8988T (cell line): ENCODE measurements around the gene HMGN2.
"Not testable (repeated sequence)": the region's sequence is repeated elsewhere in the genome, so short reads cannot be mapped to it uniquely, and the experiment has no call there.

Experiments used
- DNase-seq: peaks from one replicate; pipeline ENCODE4 v3.0.0; 2011

The HMGN2 gene

DNA sequence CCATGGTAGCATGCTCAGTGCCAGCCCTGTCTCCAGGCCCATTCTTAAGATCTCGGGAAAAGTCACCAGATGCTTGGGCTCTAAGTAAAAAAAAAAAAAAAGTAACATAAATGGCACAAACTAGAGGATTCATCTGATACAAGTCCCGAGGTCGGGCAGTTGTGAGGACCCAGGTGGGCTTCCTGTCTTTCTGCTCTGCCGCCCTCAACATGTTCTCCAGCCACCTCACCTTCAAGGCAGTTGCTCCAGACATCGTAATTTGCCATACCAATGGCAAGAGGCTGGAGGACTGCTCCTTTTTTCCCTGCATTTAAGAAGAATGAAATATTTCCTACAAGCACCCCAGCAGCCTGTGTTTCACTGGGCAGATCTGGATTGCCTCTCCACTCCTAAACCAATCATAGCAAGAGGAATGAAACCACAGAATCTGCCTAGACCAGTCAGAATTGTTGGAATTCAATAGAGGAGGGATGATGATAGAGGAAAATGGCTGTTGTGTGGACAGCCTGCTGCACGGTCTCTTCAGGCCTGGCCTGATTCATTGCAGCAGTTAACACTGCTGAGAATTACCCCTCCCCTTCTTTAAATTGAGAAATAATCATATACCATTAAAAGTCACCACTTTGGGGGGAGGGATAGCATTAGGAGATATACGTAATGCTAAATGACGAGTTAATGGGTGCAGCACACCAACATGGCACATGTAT lies 5.4 kb downstream of the HMGN2 start:
- no peak for DNase-seq

DNA sequence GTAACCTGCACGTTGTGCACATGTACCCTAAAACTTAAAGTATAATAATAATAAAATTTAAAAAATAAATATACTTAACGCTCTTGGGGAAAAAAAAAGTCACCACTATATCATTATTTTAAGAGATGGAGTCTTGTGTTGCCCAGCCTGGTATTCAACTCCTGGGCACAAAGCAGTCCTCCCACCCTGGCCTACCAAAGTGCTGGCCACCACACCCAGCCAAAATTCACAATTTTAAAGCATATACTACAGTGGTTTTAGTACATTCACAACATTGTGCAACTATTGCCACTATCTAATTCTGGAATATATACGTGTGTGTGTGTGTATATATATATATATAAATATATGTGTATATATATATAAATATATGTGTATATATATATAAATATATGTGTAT lies 5.9 kb downstream of the HMGN2 start:
- DNase-seq, result no peak

DNA sequence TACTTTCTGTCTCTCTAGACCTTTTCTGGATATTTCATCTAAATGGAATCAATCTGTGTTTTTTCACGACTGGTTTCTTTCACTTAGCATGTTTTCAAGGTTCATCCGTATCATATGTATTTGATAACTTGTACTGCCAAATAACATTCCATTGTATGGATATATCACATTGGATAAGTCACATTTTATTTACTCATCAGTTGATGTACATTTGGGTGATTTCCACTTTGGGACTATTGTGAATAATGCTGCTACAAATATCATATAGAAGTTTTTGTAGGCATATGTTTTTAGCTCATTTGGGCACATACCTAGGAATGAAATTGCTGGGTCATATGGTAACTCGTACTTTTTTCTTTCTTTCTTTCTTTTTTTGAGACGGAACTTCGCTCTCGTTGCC lies 6.7 kb downstream of the HMGN2 start:
- DNase-seq, result no peak

DNA sequence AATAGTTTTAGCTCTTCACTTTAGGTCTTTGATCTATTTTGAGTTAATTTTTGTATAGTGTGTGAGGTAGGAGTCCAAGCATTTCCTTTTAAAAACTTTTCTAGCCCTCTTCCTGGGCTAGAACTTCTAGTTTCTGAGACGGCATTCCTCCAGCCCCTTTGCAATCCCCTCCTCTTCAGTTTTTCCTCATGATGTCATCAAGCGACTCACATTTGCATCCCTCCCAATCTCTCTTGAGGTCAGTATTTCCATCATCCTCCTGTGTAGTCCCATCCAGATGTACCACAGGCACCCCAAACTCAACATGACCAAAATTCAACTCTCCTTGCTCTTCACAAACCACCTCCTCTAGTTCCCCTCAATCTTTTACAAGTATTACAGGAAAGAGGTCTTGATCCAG lies 10.7 kb downstream of the HMGN2 start:
- DNase-seq, result no peak

DNA sequence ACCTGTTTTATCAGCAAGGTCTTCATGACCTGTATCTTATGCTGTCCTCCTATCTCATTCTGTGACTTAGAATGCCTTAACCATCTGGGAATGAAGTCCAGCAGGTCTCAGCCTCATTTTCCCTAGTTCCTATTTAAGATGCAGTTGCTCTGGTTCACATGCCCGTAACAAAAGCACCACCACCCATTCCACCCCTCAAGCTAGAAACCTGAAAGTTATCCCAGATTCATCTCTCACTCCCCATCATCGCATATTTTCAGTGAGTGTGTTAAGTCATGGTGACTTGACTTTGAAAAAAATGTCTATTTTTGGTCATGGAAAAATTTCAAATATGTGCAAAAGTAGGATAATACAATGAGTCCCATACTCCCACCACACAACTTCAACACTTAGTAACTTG lies 11.7 kb downstream of the HMGN2 start:
- DNase-seq, result no peak

DNA sequence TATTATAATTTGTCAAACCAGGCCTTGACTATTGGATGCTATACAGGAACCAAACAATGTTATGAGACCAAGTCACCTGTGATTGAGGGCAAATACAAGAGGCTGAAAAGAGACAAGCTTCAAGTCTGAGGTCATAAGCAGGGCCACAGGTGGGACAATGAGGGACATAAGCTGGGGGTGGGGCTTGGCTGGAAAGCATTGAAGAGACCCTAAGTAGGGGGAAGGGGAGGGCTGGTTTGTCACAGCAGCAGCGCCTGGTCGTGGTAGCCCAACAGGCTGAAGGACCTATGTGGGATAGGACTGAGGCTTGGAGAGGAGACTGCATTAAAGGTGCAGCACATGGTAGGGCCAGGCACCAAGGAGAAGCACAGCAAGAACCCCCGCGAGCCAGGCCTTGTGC lies 17.9 kb downstream of the HMGN2 start:
- no peak for DNase-seq

DNA sequence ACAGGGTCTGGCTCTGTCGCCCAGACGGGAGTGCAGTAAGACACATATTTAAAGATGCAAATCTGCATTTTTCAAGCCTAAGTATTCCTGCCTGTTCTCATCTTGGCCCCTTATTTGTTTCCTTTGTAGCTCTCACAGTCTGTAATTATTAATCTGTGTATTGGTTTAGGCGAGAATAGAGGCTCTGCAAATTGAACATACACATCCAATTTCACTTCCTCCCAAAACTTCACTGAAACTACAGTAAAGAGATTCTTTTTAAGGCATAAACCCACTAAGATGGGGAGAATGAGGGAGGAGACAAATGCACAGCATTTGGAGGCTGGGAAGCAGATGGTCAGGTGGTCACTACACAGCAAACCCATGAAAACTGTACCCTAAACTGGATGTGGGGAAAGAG lies 21.0 kb downstream of the HMGN2 start:
- DNase-seq, result no peak

DNA sequence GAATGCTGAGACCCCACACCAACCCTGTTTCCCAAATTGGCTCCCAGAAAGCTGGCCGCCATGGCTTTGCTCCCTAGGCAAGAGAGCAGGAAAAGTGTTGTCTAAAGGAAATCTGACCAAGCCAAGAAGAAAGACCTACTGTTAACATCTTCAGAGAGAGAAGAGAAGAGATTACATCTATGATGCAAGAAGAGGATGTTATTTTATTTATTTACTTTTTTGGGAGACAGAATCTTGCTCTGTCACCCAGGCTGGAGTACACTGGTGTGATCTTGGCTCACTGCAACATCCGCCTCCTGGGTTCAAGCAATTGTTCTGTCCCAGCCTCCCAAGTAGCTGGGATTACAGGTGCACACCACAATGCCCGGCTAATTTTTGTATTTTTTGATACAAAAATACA lies 21.7 kb downstream of the HMGN2 start:
- DNase-seq, result no peak

DNA sequence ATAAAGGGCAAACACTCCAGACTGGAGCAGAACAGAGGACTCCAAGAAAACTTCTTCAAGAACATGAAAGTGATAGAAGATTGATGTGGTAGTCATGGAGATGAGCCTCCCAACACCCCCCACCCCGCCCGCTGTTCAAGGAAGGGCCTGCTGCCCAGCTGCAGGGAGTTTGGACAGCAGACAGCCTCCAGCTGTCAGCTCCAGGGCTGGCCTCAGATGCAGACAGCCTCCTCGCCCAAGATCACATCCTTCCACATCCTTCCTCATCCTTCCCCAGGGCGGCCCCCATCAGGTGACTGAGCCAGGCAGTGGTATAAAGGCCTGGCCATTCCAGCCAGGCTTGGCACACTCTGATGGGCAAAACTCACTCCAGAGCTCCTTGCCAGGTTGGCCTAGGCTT lies 24.6 kb downstream of the HMGN2 start:
- no peak for DNase-seq

DNA sequence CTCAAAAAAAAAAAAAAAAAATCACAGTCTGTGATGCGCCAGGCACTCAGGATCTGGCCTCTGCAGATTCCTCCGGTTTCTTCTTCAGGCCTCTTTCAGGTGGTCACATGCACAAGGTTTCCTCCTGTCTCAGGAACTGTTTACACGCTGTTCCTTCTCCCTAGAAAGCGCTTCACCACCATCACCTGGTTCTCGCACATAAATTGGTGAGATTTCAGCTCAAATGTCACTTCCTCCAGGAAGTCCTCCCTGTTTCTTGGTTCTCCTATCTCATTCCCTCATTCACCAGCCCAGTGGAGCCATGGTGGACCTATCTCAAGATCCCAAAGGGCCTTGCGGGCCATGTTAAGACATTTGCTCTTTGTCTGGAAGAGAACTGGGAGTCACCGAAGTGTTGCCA lies 26.7 kb downstream of the HMGN2 start:
- no peak for DNase-seq

DNA sequence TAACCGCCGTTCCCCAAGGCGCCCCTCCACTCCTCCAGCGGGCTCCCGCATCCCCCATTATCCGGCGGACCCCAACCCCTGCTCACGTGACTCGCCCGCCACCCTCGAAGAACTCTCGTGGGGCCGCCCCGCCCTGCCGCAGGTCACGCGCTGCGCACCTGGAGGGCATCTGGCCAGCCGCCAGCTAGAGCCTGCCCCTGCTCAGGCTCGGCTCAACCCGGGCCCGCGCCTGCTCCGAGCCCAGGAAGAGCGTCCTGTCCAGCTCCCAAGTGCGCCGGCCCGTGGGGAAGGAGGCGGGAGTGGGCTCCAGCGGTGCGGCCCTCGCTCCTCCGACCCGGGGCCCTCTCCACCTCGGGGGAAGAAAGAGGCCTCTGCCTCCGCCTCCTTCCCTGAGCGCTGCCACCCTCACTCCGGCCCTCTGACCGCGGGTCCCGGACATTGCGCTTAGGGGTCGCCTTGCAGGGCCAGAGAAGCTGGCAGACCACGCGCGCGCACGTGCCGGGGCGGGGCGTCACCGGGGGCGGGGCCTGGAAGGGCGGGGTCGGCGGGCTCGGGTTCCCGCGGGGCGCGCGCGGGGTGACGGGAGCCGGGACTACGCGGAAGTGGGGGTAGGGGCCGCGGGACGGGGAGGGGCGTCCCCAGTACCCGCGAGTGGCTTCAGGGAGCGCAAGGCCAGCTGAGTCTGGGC lies 28.4 kb downstream of the HMGN2 start:
- peak; percentile 68 for DNase-seq

DNA sequence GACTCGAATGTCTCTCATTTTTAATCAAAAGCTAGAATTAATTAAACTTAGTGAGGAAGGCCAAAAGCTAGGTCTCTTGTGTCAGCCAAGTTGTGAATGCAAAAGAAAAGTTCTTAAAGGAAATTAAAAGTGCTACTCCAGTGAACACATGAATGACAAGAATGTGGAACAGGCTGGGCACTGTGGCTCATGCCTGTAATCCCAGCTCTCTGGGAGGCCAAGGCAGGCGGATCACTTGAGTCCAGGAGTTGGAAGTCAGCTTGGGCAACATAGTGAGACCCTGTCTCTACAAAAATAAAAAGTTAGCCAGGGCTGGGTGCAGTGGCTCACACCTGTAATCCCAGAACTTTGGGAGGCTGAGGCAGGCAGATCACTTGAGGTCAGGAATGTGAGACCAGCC lies 38.5 kb downstream of the HMGN2 start:
- DNase-seq, result not testable (repeated sequence)

DNA sequence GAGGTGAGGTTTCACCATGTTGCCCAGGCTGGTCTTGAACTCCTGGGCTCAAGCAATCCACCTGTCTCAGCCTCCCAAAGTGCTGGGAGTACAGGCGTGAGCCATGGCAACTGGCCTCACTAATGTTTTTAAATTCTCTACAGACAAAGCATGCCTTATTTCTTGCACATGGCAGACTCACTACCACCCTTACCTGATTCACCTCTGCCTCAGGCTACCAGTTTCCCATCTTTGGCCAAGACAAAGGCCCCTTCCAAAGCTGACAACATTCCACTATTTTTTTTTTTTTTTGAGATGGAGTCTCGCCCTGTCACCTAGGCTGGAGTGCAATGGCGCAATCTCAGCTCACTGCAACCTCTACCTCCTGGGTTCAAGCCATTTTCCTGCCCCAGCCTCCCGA lies 43.6 kb downstream of the HMGN2 start:
- not testable (repeated sequence) for DNase-seq

DNA sequence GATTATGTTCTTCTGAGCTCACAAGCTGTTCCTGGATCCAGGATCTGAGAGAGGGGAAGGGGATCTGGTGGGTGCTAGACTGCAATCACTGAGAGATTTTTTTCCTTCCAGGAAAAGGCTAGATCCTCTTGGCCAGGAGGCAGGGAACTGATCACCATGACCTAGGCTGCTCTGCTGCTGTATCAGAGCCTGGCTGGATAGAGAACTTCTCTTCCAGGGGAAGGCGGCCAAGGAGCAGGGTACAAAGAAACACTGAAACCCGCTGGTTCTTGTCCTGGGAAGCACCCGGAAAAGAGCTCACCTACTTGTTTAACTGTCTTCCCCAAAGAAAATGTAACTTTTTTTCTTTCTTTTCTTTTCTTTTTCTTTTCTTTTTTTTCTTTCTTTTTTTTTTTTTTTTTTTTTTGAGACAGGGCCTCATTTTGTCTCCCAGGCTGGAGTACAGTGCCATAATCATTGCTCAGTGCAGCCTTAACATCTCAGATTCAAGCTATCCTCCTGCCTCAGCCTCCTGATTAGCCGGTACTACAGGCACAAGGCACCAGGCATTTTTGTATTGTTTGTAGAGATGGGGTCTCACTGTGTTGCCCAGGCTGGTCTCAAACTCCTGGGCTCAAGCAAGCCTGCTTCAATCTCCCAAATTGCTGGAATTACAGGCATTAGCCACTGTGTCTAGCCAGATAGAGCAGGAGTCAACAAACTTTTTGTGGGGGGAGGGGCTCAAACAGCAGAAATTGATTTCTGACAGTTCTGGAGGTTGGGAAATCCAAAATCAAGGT lies 44.9 kb downstream of the HMGN2 start:
- no peak for DNase-seq

DNA sequence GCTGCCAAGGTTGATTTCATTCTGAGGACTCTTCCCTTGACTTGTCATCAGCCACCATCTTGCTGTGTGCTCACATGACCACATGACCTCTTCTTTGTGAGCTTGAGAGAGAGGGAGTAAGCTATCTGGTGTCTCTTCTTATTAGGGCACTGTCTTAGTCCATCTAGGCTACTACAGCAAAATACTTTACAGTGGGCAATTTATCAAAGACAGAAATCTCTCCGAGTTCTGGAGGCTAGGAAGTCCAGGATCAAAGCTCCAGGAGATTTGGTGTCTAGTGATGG lies 45.5 kb downstream of the HMGN2 start:
- no peak for DNase-seq

DNA sequence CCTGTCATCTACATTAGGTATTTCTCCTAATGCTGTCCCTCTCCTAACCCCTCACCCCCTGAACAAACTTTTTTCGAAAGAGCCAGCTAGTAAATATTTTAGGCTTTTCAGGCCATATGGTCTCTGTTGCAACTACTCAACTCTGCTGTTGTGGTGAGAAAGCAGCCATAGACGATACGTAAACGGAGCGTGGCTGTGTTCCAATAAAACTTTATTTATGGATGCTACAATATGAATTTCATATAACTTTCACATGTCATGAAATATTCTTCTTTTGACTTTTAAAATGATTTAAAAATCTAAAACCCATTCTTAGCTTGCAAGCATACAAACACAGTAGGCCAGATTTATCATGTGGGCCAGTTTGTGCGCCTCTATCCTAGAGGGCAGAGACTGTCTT lies 46.1 kb downstream of the HMGN2 start:
- DNase-seq, result no peak

DNA sequence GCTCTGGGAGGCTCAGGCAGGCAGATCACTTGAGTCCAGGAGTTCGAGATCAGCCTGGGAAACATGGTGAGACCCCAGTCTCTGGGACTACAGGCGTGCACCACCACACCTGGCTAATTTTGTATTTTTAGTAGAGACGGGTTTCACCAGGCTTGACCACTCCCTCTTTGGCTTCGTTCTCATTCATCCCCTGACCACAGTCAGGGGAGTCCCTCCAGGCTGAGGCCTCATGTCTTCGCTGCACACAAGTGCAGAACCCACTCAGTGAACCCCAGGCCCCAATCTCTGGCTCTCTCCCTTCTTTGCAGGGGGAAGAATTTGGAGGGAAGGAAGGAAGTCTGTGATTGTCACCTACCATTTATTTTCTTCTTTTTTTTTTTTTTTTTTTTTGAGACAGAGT lies 48.1 kb downstream of the HMGN2 start:
- DNase-seq, result no peak

DNA sequence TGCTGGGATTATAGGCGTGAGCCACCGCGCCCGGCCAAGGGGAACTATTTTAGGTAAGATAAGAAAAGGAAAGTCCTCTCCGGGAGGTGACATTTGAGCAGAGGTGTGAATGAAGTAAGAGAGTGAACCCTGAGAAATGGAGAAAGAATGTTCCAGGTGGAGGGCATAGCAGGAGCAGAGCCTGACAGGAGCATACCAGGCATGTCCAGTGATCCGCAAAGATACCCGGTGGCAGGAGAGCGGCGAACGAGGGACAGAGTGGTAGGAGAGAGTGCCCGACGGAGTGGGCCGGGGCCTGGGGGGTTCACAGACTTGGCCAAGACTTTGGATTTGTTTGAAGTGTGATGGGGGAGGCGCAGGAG lies 49.4 kb downstream of the HMGN2 start:
- no peak for DNase-seq

DNA sequence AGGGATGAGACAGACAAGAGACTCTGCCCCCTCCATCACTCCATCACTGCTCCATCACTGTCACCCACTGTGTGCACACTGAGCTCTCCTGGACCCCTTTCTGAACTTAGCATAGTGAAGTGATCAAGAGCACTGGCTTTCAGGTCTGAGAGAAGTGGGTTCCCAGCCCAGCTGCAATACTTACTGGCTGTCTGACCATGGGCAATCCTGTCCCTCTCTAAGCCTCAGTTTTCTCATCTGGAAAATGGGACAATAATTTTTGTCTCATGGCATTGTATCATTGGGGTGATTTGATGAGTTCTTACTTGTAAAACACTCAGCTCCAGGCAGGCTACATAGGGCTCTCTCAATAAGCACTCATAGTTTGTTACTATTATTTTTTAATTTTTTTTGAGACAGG lies 49.8 kb downstream of the HMGN2 start:
- DNase-seq, result no peak

DNA sequence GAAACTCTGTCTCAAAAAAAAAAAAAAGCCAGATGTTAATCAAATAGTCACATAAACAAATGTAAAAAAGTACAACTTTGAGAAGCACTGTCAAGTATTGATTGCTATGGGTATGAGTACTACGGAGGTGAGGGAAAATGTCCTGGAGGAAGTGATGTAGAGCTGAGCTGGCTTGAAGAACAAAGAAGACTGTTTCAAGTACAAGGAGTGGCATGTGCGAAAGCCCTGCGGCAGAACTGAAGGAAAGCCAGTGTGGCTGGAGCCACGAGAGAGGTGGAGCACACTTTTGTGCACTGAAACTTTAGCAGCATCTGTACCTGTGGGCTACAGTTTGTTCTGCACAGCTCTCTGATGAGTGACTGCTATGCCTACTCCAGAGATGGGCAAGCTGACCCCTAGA lies 51.9 kb downstream of the HMGN2 start:
- DNase-seq, result no peak
